VCaP (cell line): ENCODE results near the gene YJU2.

Experiments
- H3K27ac ChIP-seq: fragments of 450-650 bp; 2 replicates; pipeline ENCODE4 v1.5.1; 2017
- TF ChIP-seq, protein P1 (sequence below): fragments of 450-650 bp; conservative IDR thresholded peaks from 2 replicates; pipeline ENCODE4 v1.5.1; 2017; ENCODE audit warnings: mild to moderate bottlenecking, moderate library complexity

Gene YJU2

DNA sequence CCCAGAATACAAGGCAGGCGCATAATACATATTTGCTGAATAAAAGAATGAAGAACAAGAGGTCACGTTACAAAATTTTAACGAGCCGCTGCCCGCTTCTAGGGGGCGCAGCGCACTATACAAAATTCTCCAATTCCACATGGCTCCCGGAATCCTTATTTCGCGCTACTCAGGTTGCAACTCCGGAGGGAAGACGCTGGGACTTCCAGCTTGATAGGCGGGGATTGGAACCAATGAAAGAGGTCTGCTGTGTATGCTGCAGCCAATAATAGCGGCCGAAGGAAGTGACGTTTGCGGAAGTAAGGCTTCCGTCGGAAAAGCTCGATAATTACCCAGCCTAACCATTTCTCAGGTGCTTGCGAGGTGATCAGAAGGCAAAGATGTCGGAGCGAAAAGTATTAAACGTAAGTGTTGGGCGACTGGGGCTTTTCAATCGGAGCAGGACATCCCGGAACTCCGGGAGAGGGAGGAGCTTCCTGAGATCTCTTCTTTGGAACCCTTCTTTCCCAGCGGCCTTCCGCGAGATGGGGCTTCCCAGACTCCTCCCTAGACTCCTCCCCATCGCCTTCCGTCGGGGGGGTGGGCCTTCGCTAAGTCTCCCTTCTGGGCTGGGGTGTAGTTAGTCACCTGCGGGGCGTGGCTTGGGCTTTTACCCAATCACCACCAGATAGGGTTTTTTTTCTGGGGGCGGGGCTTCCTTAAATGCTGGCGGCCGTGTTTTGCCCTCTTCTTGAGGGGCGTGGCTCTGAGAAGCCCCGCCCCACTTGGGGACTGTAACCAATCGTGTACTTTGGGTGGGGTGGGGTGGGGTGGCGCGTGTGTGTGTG lies at the start of gene YJU2:
YJU2 (plus strand) TSS at position 314 of the 827 bp plus-strand sequence; CDS start at position 381, 67 bp downstream.
- H3K27ac ChIP-seq, result peak within 1 kb of the TSS; percentile 80
- TF ChIP-seq, protein P1, sequence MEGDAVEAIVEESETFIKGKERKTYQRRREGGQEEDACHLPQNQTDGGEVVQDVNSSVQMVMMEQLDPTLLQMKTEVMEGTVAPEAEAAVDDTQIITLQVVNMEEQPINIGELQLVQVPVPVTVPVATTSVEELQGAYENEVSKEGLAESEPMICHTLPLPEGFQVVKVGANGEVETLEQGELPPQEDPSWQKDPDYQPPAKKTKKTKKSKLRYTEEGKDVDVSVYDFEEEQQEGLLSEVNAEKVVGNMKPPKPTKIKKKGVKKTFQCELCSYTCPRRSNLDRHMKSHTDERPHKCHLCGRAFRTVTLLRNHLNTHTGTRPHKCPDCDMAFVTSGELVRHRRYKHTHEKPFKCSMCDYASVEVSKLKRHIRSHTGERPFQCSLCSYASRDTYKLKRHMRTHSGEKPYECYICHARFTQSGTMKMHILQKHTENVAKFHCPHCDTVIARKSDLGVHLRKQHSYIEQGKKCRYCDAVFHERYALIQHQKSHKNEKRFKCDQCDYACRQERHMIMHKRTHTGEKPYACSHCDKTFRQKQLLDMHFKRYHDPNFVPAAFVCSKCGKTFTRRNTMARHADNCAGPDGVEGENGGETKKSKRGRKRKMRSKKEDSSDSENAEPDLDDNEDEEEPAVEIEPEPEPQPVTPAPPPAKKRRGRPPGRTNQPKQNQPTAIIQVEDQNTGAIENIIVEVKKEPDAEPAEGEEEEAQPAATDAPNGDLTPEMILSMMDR, result peak; percentile 32; the same call in 1 of the 2 replicates

DNA sequence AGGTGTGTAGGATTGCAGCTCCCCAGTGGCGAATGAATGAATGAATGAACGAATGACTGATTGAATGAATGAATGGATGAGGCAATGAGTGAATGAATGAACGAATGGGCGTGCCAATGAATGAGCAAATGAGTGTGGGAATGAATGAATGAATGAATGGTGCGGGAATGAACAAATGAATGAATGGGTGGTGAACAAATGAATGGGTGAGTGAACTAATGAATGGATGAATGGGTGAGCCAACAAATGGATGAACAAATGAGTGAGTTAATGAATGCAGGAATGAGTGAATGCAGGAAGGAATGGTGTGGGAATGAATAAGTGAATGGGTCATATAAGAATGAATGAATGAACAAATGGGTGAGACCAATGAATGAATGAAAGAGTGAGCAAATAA lies 49.7 kb upstream of the YJU2 start:
- no peak overlapping the region for H3K27ac ChIP-seq
- TF ChIP-seq, protein P1, result no peak

DNA sequence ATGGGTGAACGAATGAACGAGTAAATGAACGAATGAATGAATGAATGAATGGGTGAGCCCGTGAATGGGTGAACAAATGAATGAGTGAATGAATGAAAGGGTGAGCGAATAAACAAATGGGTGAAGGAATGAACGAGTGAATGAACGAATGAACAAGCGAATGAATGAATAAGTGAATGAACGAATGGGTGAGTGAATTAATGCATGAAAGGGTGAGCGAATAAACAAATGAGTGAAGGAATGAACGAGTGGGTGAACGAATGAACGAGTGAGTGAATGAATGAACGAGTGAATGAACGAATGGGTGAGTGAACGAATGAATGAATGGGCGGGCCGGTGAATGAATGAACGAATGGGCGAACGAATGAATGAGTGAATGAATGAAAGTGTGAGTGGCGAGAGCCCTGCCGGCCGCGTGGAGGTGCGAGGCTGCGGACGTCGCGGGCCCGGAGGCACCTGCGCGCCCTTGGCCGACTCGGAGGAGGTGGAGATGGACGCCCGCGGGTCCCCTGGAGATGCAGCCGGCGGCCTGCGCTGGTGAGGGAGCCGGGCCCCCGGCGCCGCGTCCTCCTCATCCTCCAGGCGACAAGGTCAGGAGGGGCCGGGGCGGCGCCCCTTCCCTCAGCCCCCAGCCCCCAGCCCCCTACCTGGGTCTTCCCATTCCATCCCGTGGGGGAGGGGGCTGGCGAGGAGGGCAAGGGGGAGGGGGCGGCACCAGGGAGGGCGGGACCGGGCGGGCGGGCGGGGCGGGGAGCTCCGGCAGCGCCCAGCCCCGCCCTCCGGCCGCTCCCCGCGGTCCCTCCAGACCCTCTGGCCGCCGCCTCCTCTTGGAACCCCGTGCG lies 49.0 kb upstream of the YJU2 start:
- TF ChIP-seq, protein P1, result no peak
- H3K27ac ChIP-seq, result no peak overlapping the region

DNA sequence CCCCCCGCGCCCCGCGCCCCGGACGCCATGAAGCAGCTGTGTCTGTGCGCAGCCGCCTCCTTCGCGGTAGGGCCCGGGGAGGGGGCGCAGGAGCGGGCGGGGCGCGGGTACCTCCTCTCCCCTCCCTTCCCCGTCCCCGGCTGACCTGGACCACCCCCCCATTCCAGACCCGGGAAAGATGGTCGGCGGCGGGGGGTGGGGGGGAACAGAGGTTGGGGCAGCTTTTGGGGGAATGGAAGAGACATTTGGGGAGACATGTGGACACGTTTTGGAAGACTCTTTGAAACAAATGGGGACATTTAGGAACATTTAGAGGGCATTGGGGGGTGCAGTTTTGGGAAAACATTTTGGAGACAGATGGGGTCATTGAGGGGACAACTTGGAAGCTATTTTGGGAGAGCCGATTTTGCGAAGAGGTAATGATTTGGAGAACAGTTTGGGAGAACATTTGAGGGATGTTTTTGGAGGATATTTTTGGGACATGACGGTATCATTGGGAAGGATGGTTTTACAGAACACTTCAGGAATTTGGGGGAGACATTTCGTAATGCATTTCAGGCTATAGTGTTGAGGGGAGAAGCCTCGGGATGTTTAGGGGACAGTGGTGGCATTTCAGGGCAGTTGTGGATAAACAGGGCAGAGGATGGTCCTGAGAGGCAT lies 48.3 kb upstream of the YJU2 start:
- TF ChIP-seq, protein P1, result no peak
- H3K27ac ChIP-seq, result no peak overlapping the region

DNA sequence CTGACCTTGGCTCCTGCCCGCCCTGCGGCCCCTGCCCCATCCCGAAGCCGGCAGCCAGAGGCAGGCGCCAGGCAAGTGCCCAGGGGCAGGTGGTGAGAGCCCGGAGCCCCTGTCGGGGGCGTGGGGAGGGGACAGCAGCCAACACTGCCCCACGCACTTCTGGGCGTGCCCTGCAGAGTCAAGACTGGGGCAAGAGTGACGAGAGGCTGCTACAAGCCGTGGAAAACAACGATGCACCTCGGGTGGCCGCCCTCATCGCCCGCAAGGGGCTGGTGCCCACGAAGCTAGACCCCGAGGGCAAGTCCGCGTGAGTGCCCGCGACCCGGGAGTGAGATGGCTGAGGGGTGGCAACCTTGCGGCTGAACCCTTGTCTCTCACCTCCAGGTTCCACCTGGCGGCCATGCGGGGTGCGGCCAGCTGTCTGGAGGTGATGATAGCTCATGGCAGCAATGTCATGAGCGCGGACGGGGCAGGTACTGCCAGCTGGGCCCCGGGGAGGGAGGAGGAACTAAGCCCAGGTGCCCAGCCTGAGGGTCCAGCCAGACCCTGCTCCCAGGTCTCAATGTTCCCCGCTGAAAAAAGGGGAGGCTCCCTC lies 47.1 kb upstream of the YJU2 start:
- TF ChIP-seq, protein P1, result no peak
- H3K27ac ChIP-seq, result no peak overlapping the region

DNA sequence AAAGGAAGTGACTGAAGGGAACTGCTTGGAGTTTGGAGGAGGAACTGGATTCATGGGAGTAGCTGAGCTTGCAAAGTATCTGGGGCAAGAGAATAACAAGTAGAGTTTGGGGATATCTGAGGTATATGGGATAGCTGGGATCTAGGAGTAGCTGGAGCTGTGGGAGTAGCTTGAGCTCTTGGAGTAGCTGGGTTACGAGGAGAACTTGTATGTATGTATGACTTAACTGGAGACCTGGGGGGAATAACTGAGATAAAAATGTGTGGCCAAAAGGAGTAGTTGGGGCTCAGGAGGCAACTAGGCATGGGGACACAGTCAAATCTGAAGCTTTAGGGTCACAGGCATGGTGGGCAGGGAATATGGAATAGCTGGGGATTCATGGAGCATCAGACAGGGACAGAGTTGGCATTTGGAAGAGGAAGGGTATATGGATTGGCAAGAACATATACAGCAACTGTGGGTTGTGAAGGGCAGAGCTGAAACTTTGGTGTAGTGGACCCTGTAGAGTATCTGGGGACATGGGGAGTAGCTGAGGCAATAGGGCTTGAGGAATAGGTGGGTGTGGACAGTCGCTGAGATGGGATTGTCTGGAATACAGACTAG lies 45.8 kb upstream of the YJU2 start:
- TF ChIP-seq, protein P1, result no peak
- H3K27ac ChIP-seq, result no peak overlapping the region
